AG08396 (cell line): Measurements from ENCODE around the gene HYI.

ENCODE experiments used
- DNase-seq: peaks from one replicate; pipeline ENCODE4 v3.0.0; 2012; ENCODE audit warnings: low spot score, mixed read lengths

Gene HYI

GRCh38 chr1:43444151-43444828, 9.4 kb downstream of the HYI start:
- DNase-seq = no peak

GRCh38 chr1:43443197-43443946, 10.4 kb downstream of the HYI start:
- DNase-seq = no peak

- DNase-seq = no peak
Observed at GRCh38 chr1:43442756-43443155, 11.0 kb downstream of the HYI start.

DNA sequence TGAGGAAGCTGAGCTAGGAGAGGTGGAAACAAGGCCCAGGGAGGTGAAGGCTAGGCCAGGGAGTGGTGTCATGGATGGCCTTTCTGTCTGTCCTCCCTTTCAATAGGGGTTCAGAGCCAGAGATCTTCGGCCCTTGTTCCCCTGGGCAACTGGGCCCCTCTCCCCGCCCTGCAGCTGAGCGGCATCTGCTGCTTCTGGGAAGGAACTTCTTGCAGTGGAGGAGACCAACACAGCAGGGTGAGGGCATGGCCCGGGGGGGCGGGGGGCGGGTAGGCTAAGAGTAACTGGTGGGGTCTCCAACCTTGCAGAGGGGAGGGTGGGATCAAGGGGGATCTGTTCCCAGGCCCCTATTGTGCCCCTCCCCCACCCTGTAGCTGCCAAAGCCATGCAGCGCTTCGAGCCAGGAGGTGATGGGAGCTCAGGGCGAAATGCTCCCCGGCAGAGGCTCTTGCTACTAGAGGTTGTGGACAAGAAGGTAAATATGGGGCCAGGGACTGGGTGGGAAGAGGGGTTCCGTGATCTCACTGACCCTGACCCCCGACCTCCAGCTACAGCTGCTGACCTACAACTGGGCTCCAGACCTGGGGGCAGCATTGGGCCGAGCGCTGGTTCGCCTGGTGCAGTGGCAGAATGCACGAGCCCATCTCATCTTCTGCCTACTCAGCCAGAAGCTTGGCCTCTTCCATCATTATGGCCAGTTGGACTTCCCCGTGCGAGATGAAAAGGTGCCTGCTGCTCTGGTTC, 11.7 kb downstream of the HYI start:
- no peak for DNase-seq

DNA sequence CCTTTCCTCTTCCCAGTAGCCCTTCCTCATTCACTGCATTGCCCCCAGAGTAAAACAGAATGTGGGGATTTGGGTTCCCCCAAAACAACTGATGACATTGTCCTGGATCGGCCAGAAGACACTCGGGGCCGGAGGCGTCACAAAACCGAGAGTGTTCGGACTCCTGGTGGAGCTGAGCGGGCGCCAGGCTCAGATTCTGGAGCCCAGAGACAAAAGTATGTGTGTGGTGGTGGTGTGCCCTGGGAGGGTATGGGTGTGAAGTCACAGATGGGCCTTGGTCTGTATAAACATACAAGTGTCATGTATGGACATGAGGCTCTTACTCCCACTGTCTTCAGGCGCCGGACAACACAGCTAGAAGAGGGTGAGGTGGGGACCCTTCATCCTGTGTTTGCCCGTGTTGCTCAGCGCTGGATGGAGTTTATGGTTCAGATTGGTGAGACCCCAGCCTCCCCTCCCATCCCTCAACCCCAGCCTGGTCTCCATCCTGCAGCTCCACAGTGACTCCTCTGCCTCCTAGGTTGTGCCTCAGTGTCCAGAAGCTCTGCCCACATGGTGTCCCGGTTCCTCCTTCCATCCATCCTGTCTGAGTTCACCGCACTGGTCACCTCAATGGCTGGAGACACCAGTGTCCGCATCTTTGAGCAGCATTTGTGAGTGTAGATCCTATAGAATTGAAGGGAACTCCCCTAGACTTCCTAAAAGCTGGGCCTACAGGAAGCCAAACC, 12.4 kb downstream of the HYI start:
- no peak for DNase-seq

- no peak for DNase-seq
Observed at GRCh38 chr1:43440358-43440757, 13.4 kb downstream of the HYI start.

GRCh38 chr1:43439781-43440180, 13.9 kb downstream of the HYI start:
- DNase-seq = no peak

GRCh38 chr1:43438953-43439581, 14.7 kb downstream of the HYI start:
- no peak for DNase-seq

- DNase-seq = no peak
Observed at GRCh38 chr1:43438576-43438952, 15.2 kb downstream of the HYI start.

DNA sequence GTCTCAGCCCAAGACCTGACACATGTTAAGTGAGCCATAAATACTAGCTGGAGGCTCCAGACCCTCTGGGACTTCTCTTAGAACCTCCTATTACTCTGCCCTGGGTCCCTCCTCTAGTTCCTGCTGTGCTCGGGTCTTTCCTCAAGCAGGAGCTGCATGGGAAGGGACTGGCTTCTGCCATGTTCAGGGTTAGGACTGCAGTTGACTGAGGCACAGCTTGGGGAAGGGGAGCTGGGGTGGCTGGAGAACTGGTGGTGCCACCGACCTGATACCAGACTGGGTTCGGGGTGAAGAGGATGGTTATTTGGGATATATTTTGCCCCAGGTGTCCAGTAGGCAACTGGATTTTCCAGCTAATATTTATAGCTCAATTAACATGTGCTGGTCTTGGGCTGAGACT, 15.7 kb downstream of the HYI start:
- no peak for DNase-seq

GRCh38 chr1:43437031-43437973, 16.4 kb downstream of the HYI start:
- DNase-seq = no peak

- DNase-seq = no peak
Observed at GRCh38 chr1:43436371-43436770, 17.4 kb downstream of the HYI start.

- DNase-seq = peak; percentile 87
Observed at GRCh38 chr1:43435146-43436145, 18.3 kb downstream of the HYI start.

GRCh38 chr1:43434256-43434655, 19.5 kb downstream of the HYI start:
- no peak for DNase-seq

DNA sequence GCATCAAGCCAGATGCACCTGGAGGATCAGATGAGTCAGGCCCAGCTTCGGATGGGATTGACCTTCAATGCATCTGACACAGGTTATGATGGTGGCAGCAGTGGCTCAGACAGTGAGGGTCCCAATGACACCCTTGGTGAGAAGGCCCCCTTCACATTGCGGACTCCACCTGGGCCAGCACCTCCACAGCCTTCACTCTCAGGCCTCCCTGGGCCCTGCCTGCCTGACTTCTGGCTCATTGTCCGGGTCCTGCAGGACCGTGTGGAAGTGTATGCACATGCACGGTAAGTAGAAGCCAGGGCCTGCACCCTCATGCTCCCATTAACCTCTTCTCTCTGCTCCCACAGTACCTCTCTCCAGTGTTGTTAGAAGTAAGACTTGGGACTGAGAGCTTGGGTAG, 20.8 kb downstream of the HYI start:
- no peak for DNase-seq

- DNase-seq = no peak
Observed at GRCh38 chr1:43432171-43432860, 21.4 kb downstream of the HYI start.

GRCh38 chr1:43431676-43432075, 22.1 kb downstream of the HYI start:
- DNase-seq = no peak

DNA sequence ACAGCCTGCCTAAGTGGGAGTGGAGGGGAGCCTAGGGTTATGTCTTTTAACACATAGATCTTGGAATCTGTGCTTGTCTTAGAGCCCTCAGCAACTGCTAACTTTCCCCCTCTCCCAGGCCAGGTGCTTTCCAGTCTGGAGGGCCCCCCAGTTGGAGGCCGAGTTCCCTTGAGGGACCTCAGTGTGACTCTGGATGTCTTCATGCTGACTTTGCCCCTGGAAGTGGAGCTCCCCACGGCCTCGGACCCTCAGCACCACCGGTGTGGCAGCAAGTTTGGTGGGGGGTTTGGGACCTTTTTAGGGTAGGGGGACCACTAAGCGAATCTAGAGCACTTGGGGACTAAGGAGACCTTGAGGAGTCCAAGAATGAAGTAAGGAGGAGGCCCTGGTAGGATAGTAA, 22.9 kb downstream of the HYI start:
- no peak for DNase-seq

GRCh38 chr1:43427941-43428340, 25.8 kb downstream of the HYI start:
- no peak for DNase-seq
